Stimulated activated CD4-positive, alpha-beta T cell treated with anti-CD3 and anti-CD28 coated beads, Interleukin-12 subunit alpha, Interleukin-12 subunit beta, amount 100 ng/mL, for 24 hours (primary cell): ENCODE data around the gene TXK.

Experiments used
- DNase-seq, 2 experiments: peaks; one replicate each; pipeline ENCODE4 v3.0.0-alpha.2; 2020; ENCODE audit warnings: low read depth in 2 of 2

The TXK gene

GRCh38 chr4:48103483-48104139 is 30.4 kb downstream of the TXK start:
- no peak for DNase-seq

GRCh38 chr4:48102303-48102702 is 31.7 kb downstream of the TXK start:
- no peak for DNase-seq

- no peak for DNase-seq
Measured at GRCh38 chr4:48100256-48100655, 33.8 kb downstream of the TXK start.

GRCh38 chr4:48095441-48095840 is 38.6 kb downstream of the TXK start:
- no peak for DNase-seq

GRCh38 chr4:48093991-48094416 is 40.0 kb downstream of the TXK start:
- peak; percentile 10 to 35 for DNase-seq

GRCh38 chr4:48090621-48091020 is 43.4 kb downstream of the TXK start:
- no peak for DNase-seq

- no peak for DNase-seq
Measured at GRCh38 chr4:48085821-48086589, 48.0 kb downstream of the TXK start.

GRCh38 chr4:48082956-48083355 is 51.1 kb downstream of the TXK start:
- DNase-seq, result no peak

- DNase-seq, result no peak
Measured at GRCh38 chr4:48081196-48081595, 52.9 kb downstream of the TXK start.

GRCh38 chr4:48079972-48080391 is 54.1 kb downstream of the TXK start:
- no peak for DNase-seq

- DNase-seq, result no peak
Measured at GRCh38 chr4:48078862-48079655, 55.0 kb downstream of the TXK start.

- DNase-seq, result no peak
Measured at GRCh38 chr4:48078425-48078824, 55.6 kb downstream of the TXK start.

- no peak for DNase-seq
Measured at GRCh38 chr4:48074657-48075056, 59.4 kb downstream of the TXK start.

GRCh38 chr4:48073567-48074103 is 60.4 kb downstream of the TXK start:
- no peak for DNase-seq

- DNase-seq, result no peak
Measured at GRCh38 chr4:48071191-48071590, 62.9 kb downstream of the TXK start.

GRCh38 chr4:48069026-48069425 is 65.0 kb downstream of the TXK start:
- DNase-seq, result no peak

GRCh38 chr4:48068182-48068581 is 65.9 kb downstream of the TXK start:
- DNase-seq, result no peak

GRCh38 chr4:48067536-48067935 is 66.5 kb downstream of the TXK start:
- DNase-seq, result no peak

GRCh38 chr4:48065587-48066052 is 68.4 kb downstream of the TXK start:
- no peak for DNase-seq

- no peak for DNase-seq
Measured at GRCh38 chr4:48064349-48064748, 69.7 kb downstream of the TXK start.

GRCh38 chr4:48058617-48059530 is 75.2 kb downstream of the TXK start:
- DNase-seq, result no peak
